MM.1S (cell line): ENCODE data around the gene TAGLN2.

Experiments used
- DNase-seq: peaks from one replicate; pipeline ENCODE4 v3.0.0-alpha.2; 2015
- H2AFZ ChIP-seq: fragments of 300-600 bp; sonication (generic); 2 replicates; pipeline ENCODE4 v1.6.0; 2016; ENCODE audit warnings: antibody characterized with exemption, low read length
- H3F3A ChIP-seq: fragments of 300-600 bp; sonication (generic); 2 replicates; pipeline ENCODE4 v1.6.1; 2016; ENCODE audit warnings: mild to moderate bottlenecking, antibody characterized with exemption, low read length, moderate library complexity, mixed read lengths; ENCODE audit not compliant: insufficient read depth
- H3K27ac ChIP-seq: fragments of 300-600 bp; sonication (generic); 2 replicates; pipeline ENCODE4 v1.5.1; 2016; ENCODE audit warnings: mild to moderate bottlenecking, low read length
- H3K27me3 ChIP-seq: fragments of 300-600 bp; sonication (generic); replicated peaks from 2 replicates; pipeline ENCODE4 v1.6.0; 2016; ENCODE audit warnings: low read length; ENCODE audit not compliant: insufficient read depth
- H3K36me3 ChIP-seq: fragments of 300-600 bp; sonication (generic); replicated peaks from 2 replicates; pipeline ENCODE4 v1.6.1; 2016; ENCODE audit warnings: mild to moderate bottlenecking, low read length, mixed read lengths; ENCODE audit not compliant: insufficient read depth
- H3K4me1 ChIP-seq: fragments of 300-600 bp; sonication (generic); 2 replicates; pipeline ENCODE4 v1.6.1; 2016; ENCODE audit warnings: low read length, mixed read lengths
- H3K4me2 ChIP-seq: fragments of 300-600 bp; sonication (generic); 2 replicates; pipeline ENCODE4 v1.6.0; 2016; ENCODE audit warnings: low read depth, low read length
- H3K4me3 ChIP-seq: fragments of 300-600 bp; sonication (generic); 2 replicates; pipeline ENCODE4 v1.5.1; 2016; ENCODE audit warnings: low read length, mixed read lengths
- H3K79me2 ChIP-seq: fragments of 300-600 bp; sonication (generic); 2 replicates; pipeline ENCODE4 v1.6.1; 2016; ENCODE audit warnings: mixed run types, low read length, mixed read lengths
- H3K9ac ChIP-seq: fragments of 300-600 bp; sonication (generic); 2 replicates; pipeline ENCODE4 v1.6.1; 2016; ENCODE audit warnings: low read length, mixed read lengths
- H3K9me2 ChIP-seq: fragments of 300-600 bp; sonication (generic); replicated peaks from 2 replicates; pipeline ENCODE4 v1.6.1; 2016; ENCODE audit warnings: mild to moderate bottlenecking, low read length, mixed read lengths; ENCODE audit not compliant: insufficient read depth
- H3K9me3 ChIP-seq: fragments of 300-600 bp; sonication (generic); replicated peaks from 2 replicates; pipeline ENCODE4 v1.6.1; 2016; ENCODE audit warnings: mild to moderate bottlenecking, low read length, mixed read lengths; ENCODE audit not compliant: insufficient read depth
- H4K20me1 ChIP-seq: fragments of 300-600 bp; sonication (generic); 2 replicates; pipeline ENCODE4 v1.6.1; 2016; ENCODE audit warnings: mild to moderate bottlenecking, low read length, moderate library complexity, mixed read lengths; ENCODE audit not compliant: insufficient read depth
- CTCF ChIP-seq: fragments of 300-600 bp; sonication (generic); IDR thresholded peaks from 2 replicates; pipeline ENCODE4 v1.5.1; 2016; ENCODE audit warnings: antibody characterized with exemption, low read length, mixed read lengths
- EZH2 ChIP-seq: fragments of 300-600 bp; sonication (generic); optimal IDR thresholded peaks from 2 replicates; pipeline ENCODE3; 2017; ENCODE audit warnings: low read depth, mild to moderate bottlenecking, antibody characterized with exemption, low read length, mixed read lengths
- EZH2phosphoT487 ChIP-seq: fragments of 300-600 bp; sonication (generic); IDR thresholded peaks from 2 replicates; pipeline ENCODE4 v1.6.1; 2018; ENCODE audit warnings: antibody characterized with exemption, low read length

Gene TAGLN2

GRCh38 chr1:159920651-159921050, 4.7 kb downstream of the TAGLN2 start:
- Histone ChIP-seq H4K20me1 (no peaks in the 10 kb centered on the region), H3K4me1 (peaks cover 36% of the 10 kb centered on the region), H3K4me2 (no peak overlapping the region), H3K27me3 (no peaks in the 10 kb centered on the region), H3K36me3 (peaks cover 10% of the 10 kb centered on the region), H3K9me3 (no peaks in the 10 kb centered on the region), H2AFZ (no peak overlapping the region), H3K9me2 (no peaks in the 10 kb centered on the region), H3K4me3 (no peak overlapping the region), H3K27ac (peak overlapping the region; percentile 42; the same call in 1 of the 2 replicates), H3K9ac (no peak overlapping the region), H3K79me2 (peaks cover 60% of the 10 kb centered on the region), H3F3A (peaks cover 8% of the 10 kb centered on the region)
- DNase-seq: no peak
- no peak for TF ChIP-seq EZH2
- TF ChIP-seq EZH2phosphoT487: no peak
- TF ChIP-seq CTCF: no peak

GRCh38 chr1:159920202-159920601, 5.1 kb downstream of the TAGLN2 start:
- Histone ChIP-seq H3F3A (peaks cover 8% of the 10 kb centered on the region), H2AFZ (no peak overlapping the region), H3K4me1 (peaks cover 36% of the 10 kb centered on the region), H3K9ac (no peak overlapping the region), H3K79me2 (peaks cover 59% of the 10 kb centered on the region), H3K4me2 (no peak overlapping the region), H3K36me3 (peaks cover 10% of the 10 kb centered on the region), H3K9me2 (no peaks in the 10 kb centered on the region), H3K9me3 (no peaks in the 10 kb centered on the region), H3K27me3 (no peaks in the 10 kb centered on the region), H3K4me3 (no peak overlapping the region), H4K20me1 (no peaks in the 10 kb centered on the region), H3K27ac (no peak overlapping the region)
- no peak for DNase-seq
- no peak for TF ChIP-seq CTCF
- TF ChIP-seq EZH2: no peak
- TF ChIP-seq EZH2phosphoT487: no peak

GRCh38 chr1:159919236-159919865, 6.0 kb downstream of the TAGLN2 start:
- H3F3A ChIP-seq: peaks cover 8% of the 10 kb centered on the region
- no peak for TF ChIP-seq EZH2
- no peak for TF ChIP-seq CTCF
- TF ChIP-seq EZH2phosphoT487: no peak
- H3K36me3 ChIP-seq: peaks cover 10% of the 10 kb centered on the region
- no peak overlapping the region for H2AFZ ChIP-seq
- H3K4me1 ChIP-seq: peaks cover 36% of the 10 kb centered on the region
- no peak overlapping the region for H3K9ac ChIP-seq
- H3K9me2 ChIP-seq: no peaks in the 10 kb centered on the region
- H3K4me3 ChIP-seq: no peak overlapping the region
- H3K9me3 ChIP-seq: no peaks in the 10 kb centered on the region
- DNase-seq: no peak
- no peak overlapping the region for H3K4me2 ChIP-seq
- no peaks in the 10 kb centered on the region for H3K27me3 ChIP-seq
- peaks cover 51% of the 10 kb centered on the region for H3K79me2 ChIP-seq
- H3K27ac ChIP-seq: no peak overlapping the region
- no peaks in the 10 kb centered on the region for H4K20me1 ChIP-seq
